Astrocyte (in vitro differentiated cells and primary cell): ENCODE data around the gene SLC9A7. TPM values are rescaled to one million over a fixed set of nuclear protein-coding genes. Genes with fewer than 3 reads are reported as not detected.

Source experiments
- DNase-seq: peaks from one replicate; pipeline ENCODE4 v3.0.0-alpha.2; 2010; ENCODE audit warnings: low read depth
- FAIRE-seq: peaks from 2 replicates; lab custom pipeline; 2011; peaks lifted over from hg19 to GRCh38; lab: Jason Lieb, UNC
- H2AFZ ChIP-seq: 2 replicates; pipeline ENCODE4 v1.6.0; 2012; ENCODE audit warnings: low read depth, low read length, inconsistent platforms
- H3K27ac ChIP-seq: 2 replicates; pipeline ENCODE4 v1.5.1; 2011; ENCODE audit warnings: low read depth, low read length, inconsistent platforms
- H3K27me3 ChIP-seq: 2 replicates; pipeline ENCODE4 v1.6.0; 2011; ENCODE audit warnings: low read length, inconsistent platforms; ENCODE audit not compliant: insufficient read depth
- H3K36me3 ChIP-seq: 2 replicates; pipeline ENCODE4 v1.5.1; 2011; ENCODE audit warnings: low read length, inconsistent platforms; ENCODE audit not compliant: insufficient read depth
- H3K4me1 ChIP-seq: 2 replicates; pipeline ENCODE4 v1.5.1; 2011; ENCODE audit warnings: low read length, inconsistent platforms; ENCODE audit not compliant: insufficient read depth
- H3K4me2 ChIP-seq: 2 replicates; pipeline ENCODE4 v1.6.0; 2012; ENCODE audit warnings: low read length, inconsistent platforms
- H3K4me3 ChIP-seq: 2 replicates; pipeline ENCODE4 v1.5.1; 2011; ENCODE audit warnings: low read depth, mild to moderate bottlenecking, low read length, inconsistent platforms; ENCODE audit not compliant: insufficient read depth
- H3K79me2 ChIP-seq: 2 replicates; pipeline ENCODE4 v1.6.0; 2012; ENCODE audit warnings: mild to moderate bottlenecking, low read length, inconsistent platforms; ENCODE audit not compliant: insufficient read depth
- H3K9ac ChIP-seq: 2 replicates; pipeline ENCODE4 v1.6.0; 2012; ENCODE audit warnings: mild to moderate bottlenecking, low read length, inconsistent platforms
- H3K9me3 ChIP-seq: 2 replicates; pipeline ENCODE4 v1.5.1; 2012; ENCODE audit warnings: low read depth, mild to moderate bottlenecking, low read length, inconsistent platforms; ENCODE audit not compliant: insufficient read depth
- H4K20me1 ChIP-seq: 2 replicates; pipeline ENCODE4 v1.6.0; 2012; ENCODE audit warnings: low read length, inconsistent platforms; ENCODE audit not compliant: insufficient read depth
- H3K27ac Mint-ChIP-seq: one replicate; pipeline ENCODE4 v1.8.0; 2021; ENCODE audit warnings: mild to moderate bottlenecking, mixed read lengths; ENCODE audit not compliant: unreplicated experiment
- H3K27me3 Mint-ChIP-seq: one replicate; pipeline ENCODE4 v1.8.0; 2021; ENCODE audit warnings: low read depth, mixed read lengths; ENCODE audit not compliant: unreplicated experiment
- H3K36me3 Mint-ChIP-seq: one replicate; pipeline ENCODE4 v1.8.0; 2021; ENCODE audit warnings: low read depth, mixed read lengths; ENCODE audit not compliant: unreplicated experiment
- H3K4me1 Mint-ChIP-seq: one replicate; pipeline ENCODE4 v1.8.0; 2021; ENCODE audit warnings: low read depth, mixed read lengths; ENCODE audit not compliant: unreplicated experiment
- H3K4me3 Mint-ChIP-seq: one replicate; pipeline ENCODE4 v1.8.0; 2021; ENCODE audit warnings: mild to moderate bottlenecking, moderate library complexity, mixed read lengths; ENCODE audit not compliant: unreplicated experiment
- H3K9me3 Mint-ChIP-seq: one replicate; pipeline ENCODE4 v1.8.0; 2021; ENCODE audit warnings: mild to moderate bottlenecking, mixed read lengths; ENCODE audit not compliant: unreplicated experiment
- CTCF ChIP-seq: IDR thresholded peaks from 2 replicates; pipeline ENCODE4 v1.5.1; 2011; ENCODE audit warnings: low read depth, mild to moderate bottlenecking, inconsistent platforms, low read length, moderate library complexity; ENCODE audit not compliant: insufficient read depth
- EZH2 ChIP-seq: IDR thresholded peaks from 2 replicates; pipeline ENCODE4 v1.6.1; 2012; ENCODE audit warnings: mild to moderate bottlenecking, low read length, inconsistent platforms; ENCODE audit not compliant: insufficient read depth
- total RNA-seq: library from RNA; stranded (reverse); gene quantifications from 2 replicates; pipeline ENCODE4 v1.2.1, GENCODE V29; 2021

Gene SLC9A7
- total RNA-seq, 1 donor from 2014 or later: 21.0 TPM

DNA sequence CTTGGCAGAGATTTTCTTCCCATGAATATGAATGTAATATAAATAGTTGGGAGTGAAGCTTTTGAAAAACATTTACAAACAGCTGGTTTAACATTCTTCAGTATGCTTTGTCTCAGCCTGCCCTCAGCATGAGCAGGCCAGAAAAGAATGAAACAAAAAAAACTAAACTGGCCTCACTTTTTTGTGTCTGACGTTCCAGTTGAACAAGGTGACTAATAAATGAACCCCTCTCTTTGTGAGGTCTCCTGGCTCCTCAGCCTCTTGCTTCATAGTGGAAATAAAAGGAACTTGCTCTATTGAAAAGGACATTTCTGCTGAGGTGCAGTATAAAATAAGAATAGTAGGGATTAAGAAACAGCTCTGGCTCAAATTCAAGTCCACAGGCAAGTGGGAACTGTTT lies 176.0 kb downstream of the SLC9A7 start:
- H3K79me2 ChIP-seq: peaks cover 14% of the 10 kb centered on the region
- H3K4me2 ChIP-seq: peak overlapping the region; percentile 81
- peak overlapping the region; percentile 97 for H3K27ac ChIP-seq
- peak; percentile 91 for DNase-seq
- peak overlapping the region; percentile 96 for H3K27ac Mint-ChIP-seq
- no peaks in the 10 kb centered on the region for H3K36me3 Mint-ChIP-seq
- peaks cover 34% of the 10 kb centered on the region for H3K4me1 ChIP-seq
- no peaks in the 10 kb centered on the region for H3K27me3 Mint-ChIP-seq
- H2AFZ ChIP-seq: peak overlapping the region; percentile 5
- no peaks in the 10 kb centered on the region for H4K20me1 ChIP-seq
- no peaks in the 10 kb centered on the region for H3K27me3 ChIP-seq
- peak overlapping the region; percentile 68 for H3K4me3 Mint-ChIP-seq
- peak overlapping the region; percentile 19 for H3K4me3 ChIP-seq
- peak overlapping the region; percentile 87 for H3K9ac ChIP-seq
- peaks cover 27% of the 10 kb centered on the region for H3K4me1 Mint-ChIP-seq
- FAIRE-seq: no peak
- no peaks in the 10 kb centered on the region for H3K9me3 Mint-ChIP-seq
- no peaks in the 10 kb centered on the region for H3K9me3 ChIP-seq
- TF ChIP-seq EZH2: no peak
- no peak for TF ChIP-seq CTCF
- H3K36me3 ChIP-seq: no peaks in the 10 kb centered on the region

DNA sequence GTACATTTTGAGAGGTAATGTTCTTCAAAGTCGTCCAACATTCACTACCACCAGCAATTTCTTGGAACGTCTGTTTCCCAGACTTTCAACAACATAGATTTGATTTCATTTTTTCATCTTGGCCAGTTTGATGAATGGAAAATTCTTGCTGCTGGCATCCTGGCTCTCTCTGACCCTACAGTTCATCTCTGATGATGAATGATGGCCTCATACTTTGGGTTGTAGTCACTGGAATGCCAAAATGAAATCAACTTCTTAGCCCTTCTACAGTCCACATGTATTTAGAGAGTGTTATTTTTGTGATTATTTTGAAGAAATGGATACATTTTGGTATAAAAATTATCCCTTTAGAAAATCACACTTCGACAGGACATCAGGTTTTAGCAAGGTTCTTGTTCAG lies 176.6 kb downstream of the SLC9A7 start:
- TF ChIP-seq CTCF (no peak), EZH2 (no peak)
- Histone ChIP-seq H3K36me3 (no peaks in the 10 kb centered on the region), H3K9me3 (no peaks in the 10 kb centered on the region), H3K9ac (peak overlapping the region; percentile 87), H2AFZ (no peak overlapping the region), H3K4me1 (peaks cover 33% of the 10 kb centered on the region), H3K27me3 (no peaks in the 10 kb centered on the region), H3K4me3 (no peak overlapping the region), H3K4me2 (peak overlapping the region; percentile 81), H3K79me2 (peaks cover 17% of the 10 kb centered on the region), H3K27ac (peak overlapping the region; percentile 97), H4K20me1 (no peaks in the 10 kb centered on the region)
- H3K36me3 Mint-ChIP-seq: no peaks in the 10 kb centered on the region
- H3K27ac Mint-ChIP-seq: peak overlapping the region; percentile 96
- H3K4me3 Mint-ChIP-seq: peak overlapping the region; percentile 68
- peaks cover 27% of the 10 kb centered on the region for H3K4me1 Mint-ChIP-seq
- no peaks in the 10 kb centered on the region for H3K9me3 Mint-ChIP-seq
- DNase-seq (peak; percentile 65), FAIRE-seq (no peak)
- H3K27me3 Mint-ChIP-seq: no peaks in the 10 kb centered on the region

DNA sequence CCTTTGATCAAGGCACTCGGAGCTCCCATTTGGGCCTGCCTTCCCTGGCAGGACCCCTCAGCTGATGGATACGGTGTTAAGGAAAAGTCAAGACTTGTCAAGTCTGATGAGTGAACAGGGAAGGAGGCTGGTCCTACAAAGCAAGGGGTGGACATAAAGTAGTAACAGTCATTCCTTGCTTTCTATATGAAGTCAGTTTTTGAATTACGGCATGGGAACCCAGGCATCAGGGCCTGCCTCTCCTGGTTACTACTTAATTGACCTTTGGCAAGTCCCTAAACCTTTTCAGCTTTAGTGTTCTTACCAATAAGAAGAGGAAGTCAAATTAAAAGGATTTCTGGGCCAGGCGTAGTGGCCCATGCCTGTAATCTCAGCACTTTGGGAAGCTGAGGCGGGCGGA lies 178.3 kb downstream of the SLC9A7 start:
- Histone ChIP-seq H3K4me1 (peaks cover 33% of the 10 kb centered on the region), H3K27ac (no peak overlapping the region), H2AFZ (no peak overlapping the region), H3K79me2 (peaks cover 9% of the 10 kb centered on the region), H3K27me3 (no peaks in the 10 kb centered on the region), H3K4me3 (no peak overlapping the region), H3K4me2 (no peak overlapping the region), H3K36me3 (no peaks in the 10 kb centered on the region), H3K9me3 (no peaks in the 10 kb centered on the region), H3K9ac (no peak overlapping the region), H4K20me1 (peaks cover 3% of the 10 kb centered on the region)
- DNase-seq: no peak
- FAIRE-seq: no peak
- Mint-ChIP-seq H3K27ac (no peak overlapping the region), H3K27me3 (no peaks in the 10 kb centered on the region), H3K36me3 (no peaks in the 10 kb centered on the region), H3K9me3 (no peaks in the 10 kb centered on the region), H3K4me1 (peaks cover 30% of the 10 kb centered on the region), H3K4me3 (no peak overlapping the region)
- TF ChIP-seq EZH2: no peak
- TF ChIP-seq CTCF: no peak
